DOHH2 (cell line): ENCODE results near the gene TJP2.

Experiments
- CTCF ChIP-seq: fragments of 200-600 bp; sonication (generic); IDR thresholded peaks from one replicate; pipeline ENCODE4 v1.5.1; 2014; ENCODE audit warnings: antibody characterized with exemption, mild to moderate bottlenecking, low read depth, low read length; ENCODE audit not compliant: poor library complexity, severe bottlenecking
- EZH2phosphoT487 ChIP-seq: fragments of 200-600 bp; sonication (generic); IDR thresholded peaks from 2 replicates; pipeline ENCODE4 v1.6.1; 2017; ENCODE audit warnings: borderline replicate concordance, mild to moderate bottlenecking, antibody characterized with exemption, low read length, moderate library complexity, mixed read lengths

GRCh38 chr9:69192214-69192613, 18.1 kb downstream of the TJP2 start:
- TF ChIP-seq CTCF (no peak), EZH2phosphoT487 (no peak)
